Transverse colon (tissue), 4 donors: ENCODE data around the gene GMDS.

Source experiments
- POLR2A ChIP-seq: fragments of 450-650 bp; IDR thresholded peaks from one replicate; pipeline ENCODE4 v1.6.1; 2016; ENCODE audit warnings: antibody characterized with exemption, mild to moderate bottlenecking, moderate library complexity
- POLR2AphosphoS5 ChIP-seq, 3 donors: sonication (generic); formaldehyde crosslinking; IDR thresholded peaks; one replicate each; pipeline ENCODE4 v1.6.1; 2016; ENCODE audit warnings: antibody characterized with exemption in 3 of 3
- TF ChIP-seq, protein P1 (sequence below), 5 experiments: fragments of 200-600 bp in 3 of 5; fragments of 450-650 bp in 2 of 5; sonication (generic) in 3 of 5; IDR thresholded peaks; 1 replicate in 2 of 5; 2 replicates in 3 of 5; pipeline ENCODE4 v1.5.1; 2016 to 2017; ENCODE audit warnings: antibody characterized with exemption in 5 of 5, inconsistent platforms in 3 of 5, mild to moderate bottlenecking in 2 of 5, moderate library complexity in 1 of 5

DNA sequence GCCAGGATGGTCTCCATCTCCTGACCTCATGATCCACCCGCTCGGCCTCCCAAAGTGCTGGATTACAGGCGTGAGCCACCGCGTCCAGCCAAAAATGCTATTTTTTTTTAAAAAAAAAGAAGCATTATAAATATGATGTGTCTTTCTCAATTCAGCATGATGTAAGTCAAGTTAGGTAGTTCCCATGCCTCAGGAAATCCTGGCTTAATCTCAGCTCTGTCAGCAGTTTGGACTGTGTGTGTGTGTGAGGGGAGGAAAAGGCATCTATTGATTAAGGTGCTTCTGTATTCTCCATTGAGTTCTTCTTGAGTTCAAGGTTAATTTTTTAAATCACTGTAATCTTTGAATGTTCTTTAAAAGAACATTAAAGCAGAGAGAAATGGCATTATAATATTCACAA, 51.5 kb downstream of the GMDS start:
- TF ChIP-seq, protein P1, sequence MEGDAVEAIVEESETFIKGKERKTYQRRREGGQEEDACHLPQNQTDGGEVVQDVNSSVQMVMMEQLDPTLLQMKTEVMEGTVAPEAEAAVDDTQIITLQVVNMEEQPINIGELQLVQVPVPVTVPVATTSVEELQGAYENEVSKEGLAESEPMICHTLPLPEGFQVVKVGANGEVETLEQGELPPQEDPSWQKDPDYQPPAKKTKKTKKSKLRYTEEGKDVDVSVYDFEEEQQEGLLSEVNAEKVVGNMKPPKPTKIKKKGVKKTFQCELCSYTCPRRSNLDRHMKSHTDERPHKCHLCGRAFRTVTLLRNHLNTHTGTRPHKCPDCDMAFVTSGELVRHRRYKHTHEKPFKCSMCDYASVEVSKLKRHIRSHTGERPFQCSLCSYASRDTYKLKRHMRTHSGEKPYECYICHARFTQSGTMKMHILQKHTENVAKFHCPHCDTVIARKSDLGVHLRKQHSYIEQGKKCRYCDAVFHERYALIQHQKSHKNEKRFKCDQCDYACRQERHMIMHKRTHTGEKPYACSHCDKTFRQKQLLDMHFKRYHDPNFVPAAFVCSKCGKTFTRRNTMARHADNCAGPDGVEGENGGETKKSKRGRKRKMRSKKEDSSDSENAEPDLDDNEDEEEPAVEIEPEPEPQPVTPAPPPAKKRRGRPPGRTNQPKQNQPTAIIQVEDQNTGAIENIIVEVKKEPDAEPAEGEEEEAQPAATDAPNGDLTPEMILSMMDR (IDR thresholded peaks at IDR 0.05), result no peak
- TF ChIP-seq POLR2A (no peak), POLR2AphosphoS5 (IDR thresholded peaks at IDR 0.05) (no peak)
